A673 (cell line): ENCODE measurements around the gene OGDH.

Experiments
- EZH2 ChIP-seq: fragments of 200-600 bp; sonication (generic); IDR thresholded peaks from 2 replicates; pipeline ENCODE4 v1.6.1; 2017; ENCODE audit warnings: borderline replicate concordance, low read depth, mild to moderate bottlenecking, mixed read lengths, antibody characterized with exemption, low read length; ENCODE audit not compliant: poor library complexity, severe bottlenecking
- TF ChIP-seq, protein P1 (sequence below): fragments of 300-800, 200-600 bp; sonication (generic); conservative IDR thresholded peaks from 2 replicates; pipeline ENCODE4 v1.5.1; 2017; ENCODE audit warnings: low read depth, mild to moderate bottlenecking, antibody characterized with exemption, low read length, moderate library complexity, mixed read lengths

DNA sequence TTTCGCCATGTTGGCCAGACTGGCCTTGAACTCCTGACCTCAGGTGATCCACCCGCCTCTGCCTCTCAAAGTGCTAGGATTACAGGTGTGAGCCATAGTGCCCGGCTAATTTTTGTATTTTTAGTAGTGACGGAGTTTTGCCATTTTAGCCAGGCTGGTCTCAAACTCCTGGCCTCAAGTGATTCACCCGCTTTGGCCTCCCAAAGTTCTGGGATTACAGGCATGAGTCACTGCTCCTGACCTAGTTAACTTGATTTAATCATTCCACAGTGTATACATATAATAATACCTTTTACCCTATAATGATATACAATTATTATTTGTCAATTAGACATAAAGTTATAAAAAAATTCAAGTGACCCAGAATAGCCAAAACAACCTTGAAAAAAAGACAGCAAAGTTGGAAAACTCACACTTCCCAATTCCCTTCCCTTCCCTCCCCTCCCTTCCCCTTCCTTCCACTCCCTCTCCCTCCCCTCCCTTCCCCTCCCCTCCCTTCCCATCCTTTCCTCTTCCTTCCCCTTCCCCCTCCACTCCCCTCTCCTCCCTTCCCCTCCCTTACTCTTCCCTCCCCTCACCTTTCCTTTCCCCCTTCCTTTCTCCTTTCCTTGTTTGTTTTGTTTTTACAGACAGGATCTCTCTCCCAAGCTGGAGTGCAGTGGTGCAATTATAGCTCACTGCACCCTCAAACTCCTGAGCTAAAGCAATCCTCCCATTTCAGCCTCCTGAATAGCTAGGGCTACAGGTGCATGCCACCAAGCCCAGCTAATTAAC lies 127.5 kb downstream of the OGDH start:
- TF ChIP-seq, protein P1, sequence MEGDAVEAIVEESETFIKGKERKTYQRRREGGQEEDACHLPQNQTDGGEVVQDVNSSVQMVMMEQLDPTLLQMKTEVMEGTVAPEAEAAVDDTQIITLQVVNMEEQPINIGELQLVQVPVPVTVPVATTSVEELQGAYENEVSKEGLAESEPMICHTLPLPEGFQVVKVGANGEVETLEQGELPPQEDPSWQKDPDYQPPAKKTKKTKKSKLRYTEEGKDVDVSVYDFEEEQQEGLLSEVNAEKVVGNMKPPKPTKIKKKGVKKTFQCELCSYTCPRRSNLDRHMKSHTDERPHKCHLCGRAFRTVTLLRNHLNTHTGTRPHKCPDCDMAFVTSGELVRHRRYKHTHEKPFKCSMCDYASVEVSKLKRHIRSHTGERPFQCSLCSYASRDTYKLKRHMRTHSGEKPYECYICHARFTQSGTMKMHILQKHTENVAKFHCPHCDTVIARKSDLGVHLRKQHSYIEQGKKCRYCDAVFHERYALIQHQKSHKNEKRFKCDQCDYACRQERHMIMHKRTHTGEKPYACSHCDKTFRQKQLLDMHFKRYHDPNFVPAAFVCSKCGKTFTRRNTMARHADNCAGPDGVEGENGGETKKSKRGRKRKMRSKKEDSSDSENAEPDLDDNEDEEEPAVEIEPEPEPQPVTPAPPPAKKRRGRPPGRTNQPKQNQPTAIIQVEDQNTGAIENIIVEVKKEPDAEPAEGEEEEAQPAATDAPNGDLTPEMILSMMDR: no peak
- TF ChIP-seq EZH2: no peak
